Kasumi-1 (cell line): Measurements from ENCODE around the gene GRM2.
"Not testable (repeated sequence)": the region's sequence is repeated elsewhere in the genome, so short reads cannot be mapped to it uniquely, and the experiment has no call there.

Experiments used
- DNase-seq, 2 experiments: peaks; one replicate each; lab custom pipeline; 2025; lab: John Stamatoyannopoulos, UW

The GRM2 gene

GRCh38 chr3:51722362-51722761 lies 15.5 kb downstream of the GRM2 start:
- DNase-seq: peak; percentile 6 to 12

GRCh38 chr3:51727500-51727899 lies 20.6 kb downstream of the GRM2 start:
- DNase-seq: no peak

GRCh38 chr3:51729042-51729633 lies 22.3 kb downstream of the GRM2 start:
- no peak for DNase-seq

- no peak for DNase-seq
Measured at GRCh38 chr3:51733859-51734571, 27.1 kb downstream of the GRM2 start.

- DNase-seq: no peak
Measured at GRCh38 chr3:51734572-51734907, 27.7 kb downstream of the GRM2 start.

GRCh38 chr3:51735039-51735438 lies 28.2 kb downstream of the GRM2 start:
- DNase-seq: no peak

GRCh38 chr3:51735950-51736349 lies 29.1 kb downstream of the GRM2 start:
- DNase-seq: no peak

- DNase-seq: no peak
Measured at GRCh38 chr3:51739110-51739509, 32.2 kb downstream of the GRM2 start.

- DNase-seq: not testable (repeated sequence)
Measured at GRCh38 chr3:51742320-51742719, 35.5 kb downstream of the GRM2 start.

GRCh38 chr3:51742978-51743377 lies 36.1 kb downstream of the GRM2 start:
- peak; percentile 23 to 32 for DNase-seq

- no peak for DNase-seq
Measured at GRCh38 chr3:51747840-51748239, 41.0 kb downstream of the GRM2 start.

GRCh38 chr3:51748327-51748726 lies 41.5 kb downstream of the GRM2 start:
- no peak for DNase-seq

- no peak for DNase-seq
Measured at GRCh38 chr3:51750878-51751277, 44.0 kb downstream of the GRM2 start.

- no peak for DNase-seq
Measured at GRCh38 chr3:51751287-51751686, 44.4 kb downstream of the GRM2 start.

GRCh38 chr3:51753763-51754750 lies 47.2 kb downstream of the GRM2 start:
- not testable (repeated sequence) for DNase-seq

GRCh38 chr3:51759203-51759602 lies 52.3 kb downstream of the GRM2 start:
- DNase-seq: no peak
